HG02588 (cell line): ENCODE measurements around the gene STARD7.
A peak's percentile ranks its signal among the peaks of the same experiment; 100 is the strongest.
"Not testable (repeated sequence)": the region's sequence is repeated elsewhere in the genome, so short reads cannot be mapped to it uniquely, and the experiment has no call there.

Experiments used
- ATAC-seq: cut with Tn5 transposase; IDR thresholded peaks from one replicate; pipeline ENCODE4 v1.9.1; 2021; ENCODE audit warnings: mild to moderate bottlenecking, moderate library complexity; ENCODE audit not compliant: unreplicated experiment

STARD7 gene

DNA sequence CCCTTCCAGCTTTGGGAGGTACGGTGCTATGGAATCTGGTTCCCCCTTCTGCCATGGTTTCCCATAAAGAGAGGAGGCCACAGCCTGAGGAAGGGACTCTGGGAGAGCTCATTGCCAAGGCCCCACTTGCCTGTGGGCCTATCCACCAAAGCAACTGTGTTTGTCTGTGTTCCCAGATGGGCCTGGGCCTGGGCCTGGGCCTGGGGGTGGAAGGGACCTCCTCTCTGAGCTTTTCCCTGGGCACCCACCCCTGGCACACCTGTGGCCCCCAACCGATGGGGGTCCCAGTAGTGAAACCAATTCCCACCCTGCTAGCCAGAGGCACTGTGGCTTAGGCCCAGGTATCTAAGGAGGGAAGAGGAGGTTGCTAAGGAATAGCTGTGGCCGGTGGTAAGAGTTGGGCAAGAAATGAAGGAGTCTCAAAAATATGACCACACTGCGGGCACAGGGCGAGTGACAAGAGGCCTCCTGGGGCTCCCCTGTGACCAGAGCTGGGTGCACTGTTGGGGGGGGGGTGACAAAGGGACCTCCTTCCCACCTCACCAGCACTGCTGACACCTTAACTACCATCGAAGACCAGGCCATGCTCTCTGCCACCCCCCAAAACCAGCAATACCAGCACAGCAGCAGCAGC lies 58.5 kb downstream of the STARD7 start:
- no peak for ATAC-seq

DNA sequence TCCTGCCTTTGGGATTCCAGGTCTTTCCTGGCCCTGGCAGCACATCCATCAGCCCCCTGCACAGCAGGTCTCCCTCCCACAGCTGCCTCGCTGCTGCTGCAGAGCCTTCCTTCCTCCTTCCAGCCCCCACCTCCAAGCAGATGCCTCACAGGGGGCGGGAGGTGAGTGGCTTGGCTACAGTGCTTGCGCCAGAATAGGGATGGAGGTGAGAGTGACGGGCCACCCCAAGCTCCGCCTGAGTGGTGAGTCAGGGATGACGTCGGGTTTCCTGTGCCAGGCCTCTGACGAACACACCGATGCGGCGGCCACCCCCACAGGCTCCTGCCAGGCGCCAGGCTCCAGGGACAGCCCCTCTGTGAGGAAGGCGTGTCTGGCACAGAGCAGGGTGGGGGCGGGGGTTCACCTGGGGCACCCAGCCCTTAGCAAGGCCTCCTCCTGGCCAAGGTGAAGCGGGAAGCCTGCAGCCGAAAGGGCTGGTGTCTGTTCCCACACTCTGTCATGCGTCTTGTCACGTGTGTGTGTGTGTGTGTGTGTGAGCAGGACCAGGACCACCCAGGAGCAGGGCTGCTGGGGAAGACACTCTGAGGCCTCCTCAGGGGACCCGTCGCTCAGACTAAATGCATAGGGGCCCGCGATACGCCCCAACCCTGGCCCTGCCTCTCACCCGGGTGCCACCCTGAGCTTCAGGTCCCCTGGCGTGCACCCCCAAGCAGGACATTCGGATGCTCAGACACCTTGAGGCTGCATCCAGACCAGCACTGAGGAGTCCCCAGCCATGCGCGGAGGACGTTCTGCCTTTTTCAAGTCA lies 60.0 kb downstream of the STARD7 start:
- ATAC-seq: peak; percentile 33

DNA sequence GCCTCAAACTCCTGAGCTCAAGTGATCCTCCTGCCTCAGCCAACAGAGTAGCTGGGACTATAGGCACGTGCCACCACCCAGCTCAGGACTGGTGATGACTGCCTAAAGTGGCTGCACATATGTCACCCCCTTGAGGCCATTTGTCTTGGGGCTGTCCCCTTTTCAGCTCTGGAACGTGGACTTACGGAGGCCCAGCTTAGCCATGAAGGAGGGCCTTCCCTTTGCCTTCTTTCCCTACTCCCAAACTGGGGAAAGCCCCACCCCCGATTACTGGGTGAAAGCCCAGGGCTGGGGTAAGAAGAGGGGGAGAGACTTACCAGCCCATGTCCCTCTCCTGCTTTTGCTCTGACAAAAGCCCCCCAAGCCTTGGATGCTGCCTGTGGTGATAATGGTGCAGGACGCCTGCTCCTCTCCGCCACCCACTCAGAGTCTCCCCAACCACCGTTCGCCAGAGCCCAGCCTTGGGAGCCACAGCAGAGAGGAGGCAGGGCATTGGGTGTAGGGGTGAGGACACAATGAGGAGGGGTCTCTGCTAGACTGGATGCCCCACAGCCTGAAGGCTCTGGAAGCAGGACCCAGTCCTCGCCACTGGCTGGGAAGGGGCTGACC lies 60.9 kb downstream of the STARD7 start:
- no peak for ATAC-seq

DNA sequence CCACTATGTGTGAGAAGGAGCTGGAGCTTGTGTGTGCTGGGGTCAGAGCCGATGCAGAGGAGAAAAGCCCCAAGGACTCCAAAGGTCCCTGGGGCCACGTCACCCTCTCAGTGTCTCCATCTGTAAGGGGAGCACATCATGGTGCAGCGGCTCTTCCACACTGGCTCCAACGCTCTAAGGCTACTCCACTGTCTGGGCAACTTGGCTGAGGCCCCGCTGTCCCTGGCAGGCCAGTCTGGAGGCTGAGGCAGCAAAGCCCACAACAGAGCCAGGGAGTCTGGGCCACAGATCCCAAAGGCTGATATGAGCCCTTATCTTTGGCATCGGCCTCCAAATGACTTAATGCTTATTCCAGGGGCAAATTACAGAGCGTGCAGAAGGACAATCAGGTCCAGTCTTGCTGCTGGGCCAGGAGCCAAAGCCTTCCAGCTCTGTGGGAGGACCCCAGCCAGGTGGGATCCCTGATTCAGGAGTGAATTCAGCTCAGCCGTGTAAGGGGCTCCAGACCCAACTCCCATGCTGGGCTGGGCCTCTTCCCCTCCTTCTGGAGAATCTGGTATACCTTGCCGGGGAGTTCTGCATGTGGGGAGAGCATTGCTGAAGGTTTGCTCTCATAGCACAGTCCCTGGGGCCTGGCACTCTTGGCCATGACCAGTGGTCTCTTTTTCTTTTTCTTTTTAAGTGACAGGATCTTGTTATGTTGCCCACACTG lies 61.6 kb downstream of the STARD7 start:
- ATAC-seq: no peak

DNA sequence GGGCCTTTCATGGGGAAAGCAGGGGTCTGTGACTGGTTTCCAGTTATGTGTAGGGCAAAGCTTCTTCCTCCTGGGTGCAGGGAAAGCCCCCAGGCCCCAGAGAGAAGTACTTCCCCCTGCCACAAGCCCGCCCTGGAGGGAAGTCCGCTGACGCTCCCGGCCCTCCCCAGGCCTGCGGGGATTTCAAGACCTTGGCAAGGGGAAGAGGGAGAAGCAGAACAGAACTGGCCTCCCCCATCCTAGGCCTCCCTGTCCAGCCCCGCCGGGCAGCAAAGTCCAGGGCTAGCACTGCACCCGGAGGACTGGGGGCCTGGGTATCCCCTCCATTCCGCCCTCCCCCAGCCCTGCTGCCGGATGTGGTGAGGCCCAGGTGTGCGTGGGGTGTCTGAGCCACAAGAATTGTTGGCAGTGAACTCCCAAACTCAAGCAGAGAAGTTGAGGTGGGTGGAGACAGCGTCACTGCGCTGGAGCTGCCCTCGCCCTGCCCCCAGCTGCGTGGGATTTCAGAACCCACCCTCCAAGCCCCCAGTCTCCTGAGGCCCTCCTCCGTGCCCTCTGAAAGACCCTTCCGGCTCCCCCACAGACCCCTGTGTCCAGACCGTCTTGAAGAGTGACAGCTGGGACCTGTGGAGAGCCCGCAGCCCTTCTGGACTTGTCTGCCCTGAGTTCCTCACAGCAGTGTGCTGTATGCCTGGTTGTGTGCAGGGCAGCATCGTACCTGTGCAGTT lies 62.3 kb downstream of the STARD7 start:
- peak; percentile 29 for ATAC-seq

DNA sequence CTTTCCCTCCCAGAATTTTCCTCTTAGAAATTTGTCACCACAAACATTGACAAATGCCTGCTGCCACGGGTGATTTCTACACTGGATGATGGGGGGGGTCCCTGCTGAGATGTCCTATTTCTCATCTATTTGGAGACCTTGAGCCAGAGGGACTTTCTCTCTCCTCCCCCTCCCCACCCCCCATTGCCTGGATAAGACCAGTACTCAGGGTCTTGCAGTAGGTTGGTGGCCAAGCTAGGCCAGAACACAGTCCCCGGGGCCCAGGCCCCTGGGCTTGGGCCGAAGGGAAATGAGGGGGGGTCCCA lies 62.8 kb downstream of the STARD7 start:
- ATAC-seq: no peak

DNA sequence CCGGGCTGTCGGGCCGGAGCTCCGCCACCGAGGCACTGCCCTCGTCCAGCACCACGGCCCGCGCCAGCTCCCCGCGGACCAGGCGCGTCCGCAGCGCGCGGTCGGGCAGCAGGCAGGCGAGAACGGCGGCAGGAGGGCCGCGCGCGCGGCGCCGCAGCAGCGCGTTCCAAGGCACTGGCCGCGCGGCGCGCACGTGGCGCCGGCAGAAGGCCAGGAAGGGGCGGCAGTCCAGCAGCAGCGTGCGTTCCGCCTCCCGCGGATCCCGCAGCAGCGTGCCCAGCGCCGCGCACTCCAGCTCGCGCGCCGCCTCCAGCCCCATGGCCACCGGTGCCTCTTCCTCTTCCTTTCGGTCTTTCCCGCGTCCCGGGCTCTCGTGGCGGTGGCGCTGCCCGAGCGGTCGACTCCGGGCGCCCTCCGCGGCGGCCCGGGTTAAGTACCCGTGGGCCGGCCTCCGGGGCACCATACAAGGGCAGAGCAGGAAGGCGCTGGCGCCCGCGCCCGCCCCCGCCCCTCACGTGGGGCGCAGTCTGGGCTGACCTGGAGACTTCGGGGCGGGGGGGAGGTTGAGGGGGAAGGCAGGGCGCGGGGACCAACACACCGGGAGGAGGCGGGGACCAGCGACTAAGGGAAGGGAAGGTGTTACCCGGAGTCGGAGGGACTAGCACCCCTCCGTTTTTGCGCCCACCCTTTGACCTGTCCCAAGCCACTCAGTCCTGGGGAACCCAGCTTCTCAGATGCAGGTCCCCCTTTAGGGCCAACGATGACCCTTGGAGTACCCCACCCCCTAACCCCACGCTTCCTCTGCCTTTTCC lies 63.4 kb downstream of the STARD7 start, which contains the start of gene DUSP2:
DUSP2 (minus strand) TSS at position 405 of the 812 bp plus-strand sequence; CDS start at position 319, 86 bp downstream.
- ATAC-seq: peak; percentile 46

DNA sequence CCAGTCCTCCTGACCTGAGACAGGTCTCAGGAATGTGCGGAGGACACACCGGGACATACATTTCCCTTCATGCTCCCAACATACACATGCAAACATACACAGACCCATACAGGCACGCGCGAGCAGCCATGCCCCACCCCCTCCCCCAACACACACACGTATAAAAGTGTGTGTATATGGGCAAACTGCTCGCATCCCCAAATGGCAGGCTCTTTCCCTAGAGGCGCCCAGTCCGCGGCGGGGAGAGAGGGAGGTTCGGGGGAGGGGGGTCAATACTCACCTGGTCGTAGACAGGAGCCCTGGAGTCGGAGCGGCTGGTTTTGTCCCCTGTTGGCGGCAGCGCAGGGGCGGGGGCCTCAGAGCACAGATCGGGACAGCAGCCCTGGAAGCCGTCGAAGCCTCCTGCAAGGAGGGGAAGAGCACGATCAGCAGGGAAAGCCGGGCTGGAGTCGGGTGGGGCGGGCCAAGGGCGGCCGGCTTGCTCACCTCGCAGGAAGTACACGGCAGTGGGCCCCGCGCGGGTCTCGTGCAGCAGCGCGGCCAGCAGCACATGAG lies 64.1 kb downstream of the STARD7 start:
- peak; percentile 2 for ATAC-seq

DNA sequence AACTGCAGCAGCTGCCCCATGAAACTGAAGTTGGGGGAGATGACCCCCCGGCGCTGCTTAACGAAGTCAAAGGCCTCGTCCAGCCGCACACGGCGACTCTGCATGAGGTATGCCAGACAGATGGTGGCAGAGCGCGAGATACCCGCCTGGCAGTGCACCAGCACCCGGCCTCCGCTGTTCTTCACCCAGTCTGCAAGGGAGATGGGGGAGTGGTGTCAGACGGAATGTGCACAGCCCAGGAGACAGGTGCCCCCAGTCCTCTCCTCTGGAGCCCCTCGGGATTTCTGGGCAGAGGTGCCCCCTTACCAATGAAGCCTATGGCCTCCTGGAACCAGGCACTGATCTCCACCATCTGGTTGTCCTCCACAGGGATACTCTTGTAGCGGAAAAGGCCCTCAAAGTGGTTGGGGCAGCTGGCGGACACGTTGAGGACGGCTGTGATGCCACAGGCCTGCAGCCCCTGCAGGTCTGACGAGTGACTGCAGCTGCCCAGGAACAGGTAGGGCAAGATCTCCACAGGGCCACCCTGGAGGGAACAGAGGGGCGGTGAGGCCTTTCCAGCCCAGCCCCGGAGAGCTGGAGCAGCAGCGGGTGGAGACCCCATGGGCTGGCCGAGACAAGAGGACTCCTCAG lies 64.7 kb downstream of the STARD7 start:
- ATAC-seq: no peak

DNA sequence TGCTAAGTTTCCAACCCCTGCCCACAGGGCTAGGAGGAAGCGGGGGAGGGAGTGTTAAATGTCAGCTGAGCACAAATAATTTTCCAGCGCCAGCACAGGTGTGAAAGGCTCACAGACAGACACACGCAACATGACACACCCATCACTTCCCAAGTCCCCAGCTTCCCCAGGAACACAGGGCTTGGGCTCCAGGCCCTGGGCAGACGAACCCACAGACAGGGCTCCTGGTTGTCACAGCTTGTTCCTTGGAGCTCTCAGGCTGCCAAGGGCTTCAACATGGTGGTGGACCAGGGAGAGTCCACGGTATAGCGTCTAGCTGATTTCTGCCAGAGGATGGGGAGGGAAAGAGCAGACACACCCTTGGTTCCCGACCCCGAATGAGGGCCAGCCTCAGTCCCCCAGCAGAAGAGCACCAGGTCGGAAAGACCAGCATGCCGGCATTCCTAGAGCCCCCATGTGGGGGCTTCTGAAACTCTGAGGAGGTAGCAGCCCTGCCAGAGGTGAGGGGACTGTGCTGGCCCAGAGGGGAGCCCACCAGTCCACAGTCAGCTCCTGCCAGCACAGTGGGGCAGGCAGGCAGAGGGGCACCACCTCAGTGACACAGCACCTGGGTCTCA lies 65.3 kb downstream of the STARD7 start:
- ATAC-seq: no peak

DNA sequence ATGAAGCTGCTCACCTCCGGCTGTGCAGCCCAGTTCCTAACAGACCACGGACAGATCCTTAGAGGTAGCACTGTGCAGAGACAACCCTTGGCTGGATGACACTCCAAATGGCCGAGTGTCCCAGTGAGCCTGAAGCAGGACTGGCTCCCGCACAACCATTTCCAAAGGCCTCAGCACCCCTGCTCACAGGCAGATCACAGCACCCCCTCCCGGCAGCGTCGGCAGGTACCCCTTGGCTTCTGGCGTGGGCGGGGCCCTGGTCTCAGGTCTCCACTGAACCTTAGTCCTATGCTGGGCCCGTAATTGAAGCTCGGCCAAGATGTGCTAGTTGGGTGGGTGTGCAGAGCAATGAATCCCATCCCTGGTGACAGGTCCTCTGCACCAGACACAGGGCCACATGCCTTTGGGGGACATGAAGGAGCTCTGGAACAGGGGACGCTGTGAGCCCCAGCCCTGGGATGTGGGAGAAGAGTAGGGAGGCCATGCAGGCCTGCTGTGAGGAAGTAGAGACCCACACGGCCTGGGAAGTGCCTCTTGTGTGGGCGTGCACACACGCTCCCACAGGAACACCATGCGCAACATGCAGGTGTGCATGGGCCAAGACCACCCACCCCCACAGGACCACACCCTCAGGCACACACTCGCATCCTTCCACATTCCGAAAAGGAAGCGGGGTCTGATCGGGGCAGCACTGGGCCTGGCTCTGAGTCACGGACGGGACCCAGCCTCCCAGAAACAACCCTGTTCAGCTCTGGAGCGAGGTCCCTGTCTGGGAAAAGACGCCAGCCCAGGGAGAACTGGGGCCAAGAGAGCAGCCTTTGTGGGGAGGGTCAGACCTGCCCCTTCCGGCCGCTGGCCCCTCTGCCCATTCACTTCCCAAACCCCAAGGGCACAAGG lies 66.2 kb downstream of the STARD7 start:
- ATAC-seq: no peak

DNA sequence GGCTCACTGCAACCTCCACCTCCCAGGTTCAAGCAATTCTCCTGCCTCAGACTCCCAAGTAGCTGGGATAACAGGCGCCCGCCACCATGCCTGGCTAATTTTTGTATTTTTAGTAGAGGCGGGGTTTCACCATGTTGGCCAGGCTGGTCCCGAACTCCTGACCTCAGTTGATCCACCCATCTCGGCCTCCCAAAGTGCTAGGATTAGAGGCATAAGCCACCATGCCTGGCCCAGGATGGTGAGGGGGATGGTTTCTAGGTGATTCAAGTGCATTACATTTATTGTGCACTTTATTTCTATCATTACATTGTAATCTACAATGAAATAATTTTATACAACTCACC lies 67.0 kb downstream of the STARD7 start:
- not testable (repeated sequence) for ATAC-seq

DNA sequence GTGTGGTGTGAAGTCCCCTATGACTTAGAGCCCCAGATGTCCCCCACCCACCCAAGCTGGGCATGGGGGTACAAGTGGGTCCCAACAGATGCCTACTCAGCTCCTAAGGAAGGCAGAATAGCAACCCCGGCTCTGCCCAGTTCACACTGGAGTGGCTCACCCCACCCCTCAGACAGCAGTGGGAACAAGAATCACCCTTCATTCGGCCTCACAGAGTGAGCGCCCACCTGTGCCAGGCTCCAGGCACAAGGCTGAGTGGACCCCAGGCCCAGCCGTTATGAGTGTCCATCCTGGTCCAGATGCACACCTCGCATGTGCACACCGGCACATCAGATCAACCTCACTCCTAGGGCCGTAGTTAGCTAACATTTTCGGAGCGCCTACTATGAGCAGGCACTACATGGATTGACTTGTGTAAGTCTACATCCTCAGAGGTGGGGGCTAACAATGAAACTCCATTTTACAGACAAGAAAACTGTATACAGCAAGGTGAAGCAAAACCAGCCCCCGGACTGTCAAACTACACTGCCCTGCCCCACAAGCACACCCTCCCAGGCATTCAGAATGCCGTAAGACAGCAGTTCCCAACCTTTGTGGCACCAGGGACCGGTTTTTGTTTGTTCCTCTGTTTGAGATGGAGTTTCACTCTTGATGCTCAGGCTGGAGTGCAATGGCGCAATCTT lies 67.5 kb downstream of the STARD7 start:
- ATAC-seq: no peak

DNA sequence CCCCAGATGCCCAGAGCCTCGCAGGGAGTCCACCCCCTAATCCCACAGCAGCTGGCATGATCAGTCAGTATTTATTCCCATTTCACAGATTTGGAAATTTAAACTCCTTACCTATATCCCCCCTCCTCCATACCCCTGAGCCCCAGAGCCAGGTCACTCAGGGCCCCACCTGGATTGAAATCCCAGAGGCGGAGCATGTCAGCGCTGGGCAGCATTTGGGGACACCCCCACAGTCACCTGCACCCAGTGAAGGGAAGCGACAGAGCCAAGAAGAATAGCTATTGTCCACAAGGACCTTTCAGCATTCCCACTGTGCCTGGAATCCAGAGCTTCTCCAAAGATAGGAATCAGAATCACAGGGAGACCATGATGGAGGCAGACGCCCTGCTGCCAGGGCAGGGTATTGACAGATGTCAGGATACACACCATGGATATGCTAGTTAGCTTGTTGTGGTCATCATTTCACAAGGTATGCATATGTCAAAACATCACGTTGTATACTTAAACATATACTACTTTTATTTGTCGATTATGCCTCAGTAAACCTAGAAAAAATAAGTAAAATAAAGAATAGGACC lies 69.4 kb downstream of the STARD7 start:
- ATAC-seq: no peak

DNA sequence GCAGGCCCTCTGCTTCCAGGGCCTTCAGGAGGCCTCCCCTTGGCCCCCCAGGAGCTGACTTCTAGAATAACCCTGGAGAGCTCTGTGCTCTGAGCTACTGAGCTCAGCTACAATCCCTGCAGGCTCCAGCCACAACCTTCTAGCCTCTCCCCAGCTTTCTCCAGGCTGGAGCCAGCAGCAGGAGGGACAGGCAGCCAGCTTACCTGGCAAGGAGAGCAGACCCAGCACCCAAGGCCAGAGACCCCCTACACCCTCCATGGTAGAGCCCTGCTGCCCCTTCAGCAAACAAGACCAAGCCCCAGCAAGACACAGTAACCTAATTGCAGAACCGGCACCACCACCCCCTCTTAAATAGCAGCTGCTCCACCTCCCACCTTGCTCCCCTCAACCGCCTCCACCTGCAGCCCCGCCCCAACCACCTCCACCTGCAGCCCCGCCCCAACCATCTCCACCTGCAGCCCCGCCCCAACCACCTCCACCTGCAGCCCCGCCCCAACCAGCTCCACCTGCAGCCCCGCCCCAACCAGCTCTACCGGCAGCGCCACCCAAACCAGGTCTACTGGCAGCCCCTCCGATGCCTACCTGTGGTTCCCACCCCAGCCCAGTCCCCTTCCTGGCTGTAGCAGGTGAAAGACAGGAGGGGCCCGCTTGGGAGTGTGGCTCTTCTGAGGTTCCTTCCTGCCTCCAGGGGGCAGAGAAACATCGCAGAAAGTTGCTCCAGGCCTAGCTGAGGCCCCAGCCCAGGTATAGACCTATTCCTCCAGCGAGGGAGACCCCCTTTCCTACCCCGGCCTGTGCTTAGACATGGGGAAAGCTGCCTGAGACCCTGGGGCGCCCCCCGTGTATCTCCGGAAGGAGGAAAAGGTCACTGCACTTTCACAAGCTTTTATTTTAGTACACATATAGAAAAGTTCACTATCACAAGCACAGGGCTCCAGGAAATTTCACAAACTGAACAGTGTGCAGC lies 70.2 kb downstream of the STARD7 start, which contains the start of gene ASTL:
ASTL (minus strand) TSS at position 324 of the 967 bp plus-strand sequence; CDS start at position 258, 66 bp downstream.
- ATAC-seq: no peak
